Mucosa of descending colon (tissue), 3 donors: Measurements from ENCODE around the gene GJA4. TPM values are rescaled to one million over a fixed set of nuclear protein-coding genes. Genes with fewer than 3 reads are reported as not detected.

Source experiments
- ATAC-seq: fragments of 200-7000 bp; cut with Tn5 transposase; one replicate; pipeline ENCODE4 v1.9.1; 2020; ENCODE audit warnings: mild to moderate bottlenecking, moderate library complexity
- DNase-seq, 3 donors: peaks; one replicate each; pipeline ENCODE4 v3.0.0-alpha.2; 2020
- H3K36me3 ChIP-seq: fragments of 200-600 bp; one replicate; pipeline ENCODE4 v1.8.0; 2021; ENCODE audit warnings: low read depth, mild to moderate bottlenecking
- H3K4me1 ChIP-seq: fragments of 200-600 bp; one replicate; pipeline ENCODE4 v1.8.0; 2021; ENCODE audit warnings: low read depth, mild to moderate bottlenecking
- H3K4me3 ChIP-seq: fragments of 200-600 bp; one replicate; pipeline ENCODE4 v1.8.0; 2021; ENCODE audit warnings: mild to moderate bottlenecking
- H3K9me3 ChIP-seq: fragments of 200-600 bp; one replicate; pipeline ENCODE4 v1.8.0; 2021; ENCODE audit warnings: mild to moderate bottlenecking
- CTCF ChIP-seq: fragments of 200-600 bp; IDR thresholded peaks from one replicate; pipeline ENCODE4 v1.8.0; 2022; ENCODE audit warnings: antibody characterized with exemption, mild to moderate bottlenecking
- intact Hi-C, 2 donors: fragments of 100-400 bp; cut with DNase I in 1 of 2; cut with micrococcal nuclease in 1 of 2; formaldehyde crosslinking; loops; one replicate each; pipeline versions ENCODE4 v1.11.0 to v1.11.1; 2022; cut with DNase I, micrococcal nuclease
- total RNA-seq, 3 donors: library from RNA; stranded (reverse); fragmentation: NEBNext Ultra II Directional in 2 of 3; extraction: Animal tissue kit (Norgen Biotek cat#: 25700) in 2 of 3; gene quantifications; one replicate each; pipeline versions ENCODE4 v1.2.1 to v1.2.4, GENCODE V29; 2021 to 2023
- donor health status: DM: no; HTN: no; CAD: no; lungs with moderate emphysema.
- donor health status: DM: no; HTN: no; CAD: no.
- donor health status: DM: no; HTN: yes; CAD: no.

The GJA4 gene
- total RNA-seq, 3 donors from 2014 or later: 0.84 to 4.1 (median 2.7) TPM

GRCh38 chr1:34824817-34825454 is 32.1 kb downstream of the GJA4 start:
- intact Hi-C loops: no loop called here
- TF ChIP-seq CTCF: no peak
- DNase-seq: no peak
- Histone ChIP-seq H3K4me1 (peaks cover 4% of the 10 kb centered on the region), H3K4me3 (no peak overlapping the region), H3K36me3 (no peaks in the 10 kb centered on the region), H3K9me3 (no peaks in the 10 kb centered on the region)
- ATAC-seq: peak; percentile 8

- H3K9me3 ChIP-seq: no peaks in the 10 kb centered on the region
- ATAC-seq (peak; percentile 88), DNase-seq (peak in 2 of 3 donors; percentile 31 to 32)
- no peaks in the 10 kb centered on the region for H3K36me3 ChIP-seq
- no peak overlapping the region for H3K4me3 ChIP-seq
- H3K4me1 ChIP-seq: peaks cover 4% of the 10 kb centered on the region
- no peak for TF ChIP-seq CTCF
- intact Hi-C loops: no loop called here
Observed at GRCh38 chr1:34825455-34826091, 32.8 kb downstream of the GJA4 start.

GRCh38 chr1:34827341-34827941 is 34.6 kb downstream of the GJA4 start:
- no peak for ATAC-seq
- Histone ChIP-seq H3K36me3 (no peaks in the 10 kb centered on the region), H3K9me3 (no peaks in the 10 kb centered on the region), H3K4me1 (peaks cover 4% of the 10 kb centered on the region), H3K4me3 (no peak overlapping the region)
- intact Hi-C loops: no loop called here
- TF ChIP-seq CTCF: no peak
- DNase-seq: no peak

GRCh38 chr1:34828611-34829010 is 35.8 kb downstream of the GJA4 start:
- no peak overlapping the region for H3K4me3 ChIP-seq
- intact Hi-C loops: no loop called here
- H3K36me3 ChIP-seq: no peaks in the 10 kb centered on the region
- H3K4me1 ChIP-seq: peaks cover 4% of the 10 kb centered on the region
- no peak for TF ChIP-seq CTCF
- DNase-seq: no peak
- no peaks in the 10 kb centered on the region for H3K9me3 ChIP-seq
- ATAC-seq: no peak

GRCh38 chr1:34829250-34829649 is 36.5 kb downstream of the GJA4 start:
- Histone ChIP-seq H3K36me3 (no peaks in the 10 kb centered on the region), H3K4me1 (peaks cover 4% of the 10 kb centered on the region), H3K4me3 (no peak overlapping the region), H3K9me3 (no peaks in the 10 kb centered on the region)
- no peak for TF ChIP-seq CTCF
- ATAC-seq: no peak
- intact Hi-C loops: no loop called here
- no peak for DNase-seq
